Fibroblast of the aortic adventitia (primary cell): Measurements from ENCODE around the gene INHBB. TPM values are rescaled to one million over a fixed set of nuclear protein-coding genes. Genes with fewer than 3 reads are reported as not detected.

ENCODE experiments used
- DNase-seq: peaks from one replicate; pipeline ENCODE4 v3.0.0-alpha.2; 2010; ENCODE audit warnings: low read depth
- H3K4me3 ChIP-seq: 2 replicates; pipeline ENCODE4 v1.5.1; 2011; ENCODE audit warnings: low read depth, mild to moderate bottlenecking, control low read depth, low read length, moderate library complexity
- CTCF ChIP-seq: IDR thresholded peaks from 2 replicates; pipeline ENCODE4 v1.5.1; 2011; ENCODE audit warnings: mild to moderate bottlenecking, low read length, control low read depth, inconsistent platforms; ENCODE audit not compliant: insufficient read depth
- total RNA-seq: library from RNA; depleted of rRNA; stranded (reverse); fragments of >200 nt; gene quantifications from 2 replicates; pipeline ENCODE4 v1.2.3, GENCODE V29; 2012; ENCODE audit warnings: low replicate concordance

INHBB gene
- total RNA-seq, 1 donor = not detected

- H3K4me3 ChIP-seq = no peak overlapping the region
- no peak for DNase-seq
- TF ChIP-seq CTCF = no peak
Measured at GRCh38 chr2:120396013-120396860, 50.3 kb downstream of the INHBB start.

- no peak overlapping the region for H3K4me3 ChIP-seq
- no peak for DNase-seq
- TF ChIP-seq CTCF = no peak
Measured at GRCh38 chr2:120396861-120397811, 51.2 kb downstream of the INHBB start.

- DNase-seq = peak; percentile 4
- no peak overlapping the region for H3K4me3 ChIP-seq
- no peak for TF ChIP-seq CTCF
Measured at GRCh38 chr2:120398051-120398995, 52.4 kb downstream of the INHBB start.

DNA sequence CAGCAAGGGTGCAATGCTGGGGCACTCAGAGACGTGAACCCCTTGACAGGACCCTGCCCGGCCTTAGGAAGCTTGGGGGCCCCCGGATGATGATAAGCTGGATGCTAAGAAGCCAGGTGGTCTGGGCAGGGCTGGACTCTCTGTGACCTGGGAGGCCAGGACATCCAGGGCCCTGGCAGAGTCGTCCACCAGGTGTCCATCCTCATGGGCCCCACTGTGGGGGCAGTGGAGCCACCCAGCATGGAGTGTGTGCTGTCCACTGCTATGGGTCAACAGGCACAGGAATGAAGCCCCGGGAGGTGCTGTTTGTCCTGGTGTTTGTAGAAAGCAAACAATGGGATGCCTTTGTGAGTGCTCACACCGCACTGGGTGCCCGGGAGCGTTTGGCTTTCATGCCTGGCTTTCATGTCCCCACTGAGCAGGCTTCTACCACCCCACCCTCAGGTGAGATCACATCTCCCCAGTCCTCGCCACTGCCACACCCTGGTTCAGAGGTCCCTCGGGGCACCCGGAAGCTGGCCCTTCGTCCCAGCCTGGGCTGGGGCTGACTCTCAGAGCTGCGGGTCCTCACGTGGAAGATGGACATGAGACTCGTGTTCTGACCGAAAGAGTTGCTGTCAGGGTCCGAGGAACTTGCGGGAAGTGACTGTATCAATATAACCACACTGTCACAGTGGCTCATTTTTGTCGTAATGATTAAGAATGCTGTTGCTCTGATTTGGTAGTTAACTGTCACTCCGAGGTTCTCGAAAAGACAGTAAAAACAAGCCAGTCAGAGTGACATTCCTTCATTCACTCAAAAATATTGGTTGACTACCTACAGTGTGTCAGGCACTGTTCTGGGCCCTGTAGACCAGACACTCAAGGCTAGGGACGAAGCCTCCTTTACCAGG lies 53.3 kb downstream of the INHBB start:
- TF ChIP-seq CTCF = no peak
- no peak overlapping the region for H3K4me3 ChIP-seq
- no peak for DNase-seq

- DNase-seq = no peak
- no peak overlapping the region for H3K4me3 ChIP-seq
- no peak for TF ChIP-seq CTCF
Measured at GRCh38 chr2:120399889-120400240, 53.9 kb downstream of the INHBB start.
